ENCODE data around the gene RBMX2. TPM values are rescaled to one million over a fixed set of nuclear protein-coding genes. Genes with fewer than 3 reads are reported as not detected.
"Not testable (repeated sequence)": the region's sequence is repeated elsewhere in the genome, so short reads cannot be mapped to it uniquely, and the experiment has no call there.

Gene RBMX2, protein sequence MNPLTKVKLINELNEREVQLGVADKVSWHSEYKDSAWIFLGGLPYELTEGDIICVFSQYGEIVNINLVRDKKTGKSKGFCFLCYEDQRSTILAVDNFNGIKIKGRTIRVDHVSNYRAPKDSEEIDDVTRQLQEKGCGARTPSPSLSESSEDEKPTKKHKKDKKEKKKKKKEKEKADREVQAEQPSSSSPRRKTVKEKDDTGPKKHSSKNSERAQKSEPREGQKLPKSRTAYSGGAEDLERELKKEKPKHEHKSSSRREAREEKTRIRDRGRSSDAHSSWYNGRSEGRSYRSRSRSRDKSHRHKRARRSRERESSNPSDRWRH
- 10 to 100 TPM; 22.3 to 24.4 TPM for total RNA-seq

DNA sequence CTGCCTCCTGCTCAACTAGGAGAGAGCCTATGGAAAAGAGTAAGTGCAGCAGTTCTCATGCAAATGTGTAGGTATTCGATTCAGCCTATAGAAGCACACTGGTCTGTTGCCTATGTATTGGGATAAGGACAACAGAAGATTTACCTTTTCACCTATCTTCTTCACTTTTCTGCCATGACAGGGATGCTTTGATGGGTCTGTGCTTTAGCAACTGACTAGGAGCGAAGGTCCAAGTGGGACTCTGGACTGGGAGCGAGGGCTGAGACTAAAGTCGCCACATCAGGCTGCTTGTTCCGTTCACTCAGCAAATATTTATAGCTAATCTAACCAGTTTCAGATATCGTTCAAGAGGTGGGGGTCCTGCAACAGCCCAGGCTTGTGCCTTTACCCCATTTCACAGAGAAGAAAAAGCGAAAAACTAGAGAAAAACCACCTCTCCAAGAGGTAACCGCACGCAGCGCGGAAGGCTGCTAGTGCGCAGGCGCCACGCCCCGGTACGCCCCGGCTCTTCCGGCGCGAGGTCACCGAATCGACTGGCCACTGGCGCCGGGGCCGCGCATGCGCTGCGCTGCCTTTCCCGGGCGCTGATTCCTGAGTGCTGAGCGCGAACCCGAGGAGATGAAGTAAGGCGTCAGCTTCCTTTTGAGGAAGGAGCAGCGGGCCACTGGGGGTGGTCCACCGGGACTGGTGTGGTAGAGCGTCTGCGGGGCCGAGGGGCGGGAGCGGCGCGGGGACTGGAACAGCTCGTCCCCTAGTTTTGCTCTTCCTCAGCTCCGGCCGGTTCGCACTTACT is at the start of gene RBMX2:
Gene RBMX2, plus strand, starts transcription at position 573 of the 793 bp plus-strand sequence. Its CDS starts 46 bp downstream, at position 619.
- peaks cover 4 to 21% of the 10 kb centered on the region in 2 donors for H3K4me1 Mint-ChIP-seq (ENCODE audit: low read depth in 2 of 2)
- H3K27me3 Mint-ChIP-seq = peaks cover 26 to 33% of the 10 kb centered on the region in 2 donors
- ATAC-seq = peak; percentile 92 to 95
- H3K4me3 Mint-ChIP-seq = peak within 1 kb of the TSS; percentile 98
- H3K9me3 Mint-ChIP-seq = no peaks in the 10 kb centered on the region
- H3K27ac Mint-ChIP-seq = peak within 1 kb of the TSS; percentile 80 to 90
- DNase-seq (ENCODE audit: low spot score) = peak; percentile 83
- no peaks in the 10 kb centered on the region for H3K36me3 Mint-ChIP-seq

DNA sequence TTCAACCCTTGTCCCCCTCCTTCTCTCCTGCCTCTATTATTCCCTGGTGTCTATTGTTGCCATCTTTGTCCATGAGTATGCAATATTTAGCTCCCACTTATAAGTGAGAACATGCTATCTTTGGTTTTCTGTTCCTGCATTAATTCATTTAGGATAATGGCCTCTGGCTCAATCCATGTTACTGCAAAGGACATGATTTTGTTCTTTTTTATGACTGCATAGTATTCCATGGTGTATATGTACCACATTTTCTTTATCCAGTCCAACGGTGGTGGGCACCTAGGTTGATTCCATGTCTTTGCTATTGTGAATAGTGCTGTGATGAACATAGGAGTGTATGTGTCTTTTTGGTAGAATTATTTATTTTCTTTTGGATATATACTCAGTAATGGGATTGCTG is 49.7 kb upstream of the RBMX2 start:
- not testable (repeated sequence) for DNase-seq (ENCODE audit: low spot score); H3K27ac Mint-ChIP-seq; H3K9me3 Mint-ChIP-seq; H3K4me3 Mint-ChIP-seq; H3K4me1 Mint-ChIP-seq (ENCODE audit: low read depth in 2 of 2); H3K27me3 Mint-ChIP-seq; ATAC-seq; H3K36me3 Mint-ChIP-seq

DNA sequence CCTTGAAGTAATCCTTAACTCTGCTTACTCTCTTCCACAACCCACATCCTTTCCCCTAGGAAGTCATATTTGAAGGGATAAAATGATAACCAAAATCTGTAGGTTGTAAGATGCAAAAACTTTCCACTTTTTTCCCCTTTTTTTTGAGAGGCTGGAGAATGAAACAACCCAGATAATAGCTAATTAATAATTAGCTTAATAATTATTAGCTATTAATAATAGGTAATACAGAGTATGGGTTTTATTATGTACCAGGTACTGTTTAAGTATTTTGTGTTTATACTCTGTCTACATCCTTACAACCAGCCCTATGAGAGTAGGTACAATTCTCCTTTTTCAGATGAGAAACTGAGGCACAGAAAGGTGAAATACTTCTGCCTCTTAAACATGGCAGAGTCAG is 25.7 kb upstream of the RBMX2 start:
- no peaks in the 10 kb centered on the region for H3K36me3 Mint-ChIP-seq
- no peaks in the 10 kb centered on the region for H3K27me3 Mint-ChIP-seq
- ATAC-seq (no peak), DNase-seq (ENCODE audit: low spot score) (no peak)
- no peaks in the 10 kb centered on the region for H3K4me1 Mint-ChIP-seq (ENCODE audit: low read depth in 2 of 2)
- H3K9me3 Mint-ChIP-seq = no peaks in the 10 kb centered on the region
- H3K4me3 Mint-ChIP-seq = no peak overlapping the region
- H3K27ac Mint-ChIP-seq = no peak overlapping the region

DNA sequence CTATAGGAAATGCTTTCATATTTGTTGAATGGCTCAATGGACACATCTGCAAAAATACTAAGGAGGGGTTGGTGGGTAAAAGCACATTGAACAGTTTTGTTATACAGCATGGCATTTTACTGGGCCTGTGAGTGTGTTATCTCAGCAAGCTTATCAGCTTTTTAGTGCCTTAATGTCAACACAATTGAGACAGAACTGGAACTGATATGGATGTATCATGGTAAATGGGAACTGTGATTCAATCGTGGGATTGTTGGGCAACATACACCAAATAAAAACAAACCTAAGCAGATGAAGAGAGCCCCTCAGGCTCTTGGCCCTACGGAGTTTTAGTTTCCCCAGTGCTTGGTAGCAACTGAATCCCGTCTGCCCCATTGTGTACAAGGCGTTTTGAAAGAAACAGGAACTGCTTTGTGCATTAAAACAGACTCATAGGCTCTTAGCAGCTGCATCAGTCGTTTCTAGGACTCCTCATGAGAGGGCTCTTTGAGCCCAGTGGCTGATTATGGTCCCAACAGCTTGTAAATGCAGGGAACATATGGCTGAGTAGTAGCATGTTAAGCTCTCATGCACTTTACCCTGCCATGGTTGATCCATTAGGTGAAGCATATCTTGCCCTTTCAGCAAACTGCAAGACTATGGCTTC is 23.6 kb upstream of the RBMX2 start:
- Mint-ChIP-seq H3K4me1 (ENCODE audit: low read depth in 2 of 2) (no peaks in the 10 kb centered on the region), H3K9me3 (no peaks in the 10 kb centered on the region), H3K36me3 (no peaks in the 10 kb centered on the region), H3K4me3 (no peak overlapping the region), H3K27ac (no peak overlapping the region), H3K27me3 (peaks cover 0 to 7% of the 10 kb centered on the region in 2 donors)
- ATAC-seq (no peak), DNase-seq (ENCODE audit: low spot score) (no peak)

DNA sequence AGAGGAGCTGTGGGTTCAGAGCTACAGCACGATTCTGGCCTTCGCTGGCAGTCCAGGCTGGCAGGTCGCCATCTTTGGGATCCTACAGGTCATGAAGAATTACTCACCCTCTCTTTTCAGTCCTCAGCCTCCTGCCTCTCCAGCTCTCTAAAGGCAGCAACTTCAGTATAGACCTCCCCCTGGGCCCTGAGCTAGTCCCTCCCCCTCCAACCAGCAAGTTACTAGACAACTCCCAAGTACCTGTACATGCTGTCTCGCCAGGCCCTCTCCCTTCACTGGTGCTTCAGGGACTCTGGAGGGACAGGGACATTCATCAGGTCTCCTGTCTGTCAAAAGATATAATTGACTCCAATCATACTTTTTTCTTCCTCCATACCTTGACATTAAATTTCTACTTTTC is 16.3 kb upstream of the RBMX2 start, which contains the start of gene GPR119:
Gene GPR119, minus strand, starts transcription at position 155 of the 400 bp plus-strand sequence. CDS start 227 bp downstream, outside the sequence.
- ATAC-seq (no peak), DNase-seq (ENCODE audit: low spot score) (no peak)
- Mint-ChIP-seq H3K4me3 (no peak within 1 kb of the TSS), H3K36me3 (no peaks in the 10 kb centered on the region), H3K4me1 (ENCODE audit: low read depth in 2 of 2) (no peaks in the 10 kb centered on the region), H3K27me3 (peaks cover 0 to 19% of the 10 kb centered on the region in 2 donors), H3K9me3 (no peaks in the 10 kb centered on the region), H3K27ac (no peak within 1 kb of the TSS)

DNA sequence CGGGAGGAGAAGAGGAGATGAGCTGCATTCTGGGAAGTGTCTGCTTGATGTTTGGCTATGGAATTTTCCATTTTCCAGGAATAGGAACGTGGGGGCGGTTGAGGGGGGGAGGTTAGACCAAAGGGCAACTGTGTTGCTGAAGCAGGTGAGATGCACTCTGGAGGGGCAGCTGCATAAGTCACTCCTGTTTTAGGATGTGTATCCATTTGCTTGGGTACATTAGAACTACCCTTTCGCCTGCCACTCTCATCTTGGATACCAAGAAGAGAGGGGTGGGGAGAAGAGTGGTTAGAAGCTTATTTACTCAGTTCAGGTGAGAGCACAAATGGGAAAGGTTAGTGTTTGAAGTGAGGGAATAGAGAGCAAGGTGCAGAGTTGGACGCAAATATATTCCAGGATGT is 15.4 kb upstream of the RBMX2 start:
- no peaks in the 10 kb centered on the region for H3K9me3 Mint-ChIP-seq
- H3K27me3 Mint-ChIP-seq = peaks cover 0 to 19% of the 10 kb centered on the region in 2 donors
- H3K27ac Mint-ChIP-seq = no peak overlapping the region
- H3K4me1 Mint-ChIP-seq (ENCODE audit: low read depth in 2 of 2) = no peaks in the 10 kb centered on the region
- ATAC-seq = no peak
- no peak for DNase-seq (ENCODE audit: low spot score)
- no peaks in the 10 kb centered on the region for H3K36me3 Mint-ChIP-seq
- H3K4me3 Mint-ChIP-seq = no peak overlapping the region

DNA sequence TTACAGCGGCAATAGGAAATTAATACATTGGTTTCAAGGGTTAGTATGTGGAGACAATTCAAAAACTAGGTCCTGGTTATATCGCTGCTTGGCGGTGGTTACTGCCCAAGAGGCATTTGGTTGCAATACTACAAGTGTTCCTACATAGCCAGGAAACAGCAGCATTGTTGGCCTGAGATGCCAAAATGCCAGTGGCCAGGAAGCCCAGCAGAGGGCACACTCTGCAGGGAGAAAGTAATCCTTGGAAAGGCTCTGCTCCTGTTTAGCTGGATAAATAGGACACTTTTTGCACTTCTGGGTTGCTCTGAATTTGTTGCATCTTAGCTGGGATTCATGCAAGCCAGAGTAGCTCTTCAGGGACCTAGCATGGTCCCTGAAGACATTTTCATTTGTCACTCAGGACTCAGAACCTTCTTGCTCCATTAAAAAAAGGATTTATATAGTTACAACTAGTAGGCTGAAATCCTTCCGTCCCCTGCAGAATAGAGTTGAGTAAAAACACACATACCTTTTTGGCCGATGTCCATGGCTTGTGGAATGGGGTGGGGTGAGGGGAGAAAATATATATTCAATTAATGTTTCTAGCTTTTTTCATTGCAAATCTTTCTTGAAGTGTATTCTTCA is 8.2 kb upstream of the RBMX2 start:
- no peaks in the 10 kb centered on the region for H3K4me1 Mint-ChIP-seq (ENCODE audit: low read depth in 2 of 2)
- DNase-seq (ENCODE audit: low spot score) (no peak), ATAC-seq (no peak)
- H3K27ac Mint-ChIP-seq = no peak overlapping the region
- H3K9me3 Mint-ChIP-seq = no peaks in the 10 kb centered on the region
- no peak overlapping the region for H3K4me3 Mint-ChIP-seq
- H3K36me3 Mint-ChIP-seq = no peaks in the 10 kb centered on the region
- peaks cover 29 to 32% of the 10 kb centered on the region in 2 donors for H3K27me3 Mint-ChIP-seq

DNA sequence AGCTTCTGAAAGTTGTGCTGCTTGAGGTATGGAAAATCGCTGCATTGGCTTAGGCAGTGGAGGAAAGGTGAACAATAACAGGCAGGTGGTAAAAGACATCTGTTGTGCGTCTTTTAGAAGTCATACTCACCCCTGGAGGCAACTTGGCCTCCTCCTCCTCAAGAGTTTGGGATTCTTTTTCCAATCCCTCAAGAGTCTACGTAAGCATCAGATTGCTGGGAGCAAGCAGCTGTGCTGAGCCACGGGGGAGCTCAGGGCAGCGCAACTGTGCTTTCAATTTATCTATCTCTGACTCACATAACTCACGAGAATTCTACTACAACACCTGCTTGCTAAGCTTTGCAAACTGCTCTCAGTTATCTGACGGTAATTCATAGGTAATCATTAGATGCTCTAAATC is 6.4 kb upstream of the RBMX2 start:
- Mint-ChIP-seq H3K4me1 (ENCODE audit: low read depth in 2 of 2) (no peaks in the 10 kb centered on the region), H3K36me3 (no peaks in the 10 kb centered on the region), H3K4me3 (no peak overlapping the region), H3K27me3 (peaks cover 40 to 46% of the 10 kb centered on the region in 2 donors), H3K27ac (no peak overlapping the region), H3K9me3 (no peaks in the 10 kb centered on the region)
- no peak for DNase-seq (ENCODE audit: low spot score)
- no peak for ATAC-seq

DNA sequence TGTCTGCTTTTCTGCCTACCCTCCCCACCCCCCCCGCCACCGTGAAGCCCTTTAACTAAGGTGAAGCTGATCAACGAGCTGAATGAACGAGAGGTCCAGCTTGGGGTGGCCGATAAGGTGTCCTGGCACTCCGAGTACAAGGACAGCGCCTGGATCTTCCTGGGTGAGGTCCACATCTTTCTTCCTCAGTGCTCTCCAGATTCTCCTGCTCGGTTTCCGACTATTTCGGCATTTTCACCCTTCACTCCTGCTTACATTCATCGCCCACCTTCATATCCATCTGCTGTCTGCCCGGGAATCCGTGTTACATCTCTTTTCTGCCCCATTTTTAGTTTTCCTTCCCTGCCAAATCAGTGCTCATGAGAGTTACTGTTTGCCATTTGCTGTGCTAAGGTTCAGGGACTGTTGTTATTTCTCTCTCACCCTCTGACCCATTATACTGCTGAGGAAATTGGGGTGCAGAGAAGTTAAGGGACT is 459 bp downstream of the RBMX2 start:
- peak overlapping the region; percentile 98 for H3K4me3 Mint-ChIP-seq
- no peak for DNase-seq (ENCODE audit: low spot score)
- H3K36me3 Mint-ChIP-seq = no peaks in the 10 kb centered on the region
- peak overlapping the region; percentile 80 to 90 for H3K27ac Mint-ChIP-seq
- H3K9me3 Mint-ChIP-seq = no peaks in the 10 kb centered on the region
- H3K27me3 Mint-ChIP-seq = peaks cover 20 to 27% of the 10 kb centered on the region in 2 donors
- H3K4me1 Mint-ChIP-seq (ENCODE audit: low read depth in 2 of 2) = peaks cover 4 to 21% of the 10 kb centered on the region in 2 donors
- no peak for ATAC-seq

DNA sequence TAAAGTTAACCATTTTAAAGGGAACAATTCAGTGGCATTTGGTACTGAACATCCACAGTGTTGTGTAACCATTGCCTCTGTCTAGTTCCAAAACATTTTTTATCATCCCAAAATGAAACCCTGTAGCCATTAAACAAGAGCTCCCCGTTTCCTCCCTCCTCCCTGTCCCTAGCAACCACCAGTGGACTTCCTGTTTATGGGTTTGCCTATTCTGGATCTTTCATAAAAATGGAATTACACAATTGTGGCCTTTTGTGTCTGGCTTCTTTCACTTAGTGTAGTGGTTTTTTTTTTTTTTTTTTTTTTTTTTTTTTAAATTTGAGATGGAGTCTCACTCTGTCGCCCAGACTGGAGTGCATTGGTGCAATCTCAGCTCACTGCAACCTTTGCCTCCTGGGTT is 11.6 kb downstream of the RBMX2 start:
- no peak overlapping the region for H3K4me3 Mint-ChIP-seq

DNA sequence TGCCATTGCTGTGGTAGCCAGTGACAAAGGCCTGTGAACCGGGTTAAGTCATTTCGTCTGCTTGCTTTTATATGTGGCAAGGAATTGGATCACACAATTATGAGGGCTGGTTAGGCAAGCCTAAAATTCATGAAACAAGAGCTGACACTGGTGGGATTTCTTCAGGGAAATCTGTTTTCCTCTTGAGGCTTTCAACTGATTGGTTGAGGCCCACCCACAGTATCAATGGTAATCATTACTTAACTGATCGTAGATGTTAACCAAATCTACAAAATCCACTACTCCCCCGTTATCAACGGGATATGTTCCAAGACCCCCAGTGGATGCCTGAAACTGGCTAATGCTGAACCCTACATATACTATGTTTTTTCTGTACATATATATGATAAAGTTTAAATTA is 13.0 kb downstream of the RBMX2 start:
- no peaks in the 10 kb centered on the region for H3K4me1 Mint-ChIP-seq (ENCODE audit: low read depth in 2 of 2)
- no peak for ATAC-seq
- no peak overlapping the region for H3K27ac Mint-ChIP-seq
- no peaks in the 10 kb centered on the region for H3K36me3 Mint-ChIP-seq
- no peak for DNase-seq (ENCODE audit: low spot score)
- H3K9me3 Mint-ChIP-seq = no peaks in the 10 kb centered on the region
- H3K27me3 Mint-ChIP-seq = no peaks in the 10 kb centered on the region
- no peak overlapping the region for H3K4me3 Mint-ChIP-seq

More for the DNA sequence above, 11.6 kb downstream of the RBMX2 start:
- ATAC-seq (no peak), DNase-seq (ENCODE audit: low spot score) (no peak)
- Mint-ChIP-seq H3K9me3 (no peaks in the 10 kb centered on the region), H3K4me1 (ENCODE audit: low read depth in 2 of 2) (no peaks in the 10 kb centered on the region), H3K27ac (no peak overlapping the region), H3K36me3 (no peaks in the 10 kb centered on the region), H3K27me3 (no peaks in the 10 kb centered on the region)

DNA sequence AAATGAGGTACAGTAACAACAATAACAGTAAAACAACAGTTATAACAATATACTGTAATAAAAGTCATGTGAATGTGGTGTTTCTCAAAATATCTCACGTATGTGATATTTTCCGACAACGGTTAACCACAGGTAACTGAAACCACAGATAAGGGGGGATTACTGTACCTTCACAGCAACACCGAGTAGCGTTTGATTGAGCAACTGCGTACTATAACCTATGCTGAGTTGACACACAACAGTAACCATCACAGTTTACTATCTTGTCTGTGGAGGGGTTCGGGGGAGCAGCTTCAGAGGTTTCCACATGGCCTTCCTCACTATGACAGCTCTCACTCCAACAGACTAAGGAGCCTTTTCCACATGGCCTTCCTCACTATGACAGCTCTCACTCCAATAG is 13.4 kb downstream of the RBMX2 start:
- Mint-ChIP-seq H3K27ac (no peak overlapping the region), H3K4me3 (no peak overlapping the region), H3K27me3 (no peaks in the 10 kb centered on the region), H3K9me3 (no peaks in the 10 kb centered on the region), H3K4me1 (ENCODE audit: low read depth in 2 of 2) (no peaks in the 10 kb centered on the region), H3K36me3 (no peaks in the 10 kb centered on the region)
- peak; percentile 17 to 54 for ATAC-seq
- DNase-seq (ENCODE audit: low spot score) = no peak

DNA sequence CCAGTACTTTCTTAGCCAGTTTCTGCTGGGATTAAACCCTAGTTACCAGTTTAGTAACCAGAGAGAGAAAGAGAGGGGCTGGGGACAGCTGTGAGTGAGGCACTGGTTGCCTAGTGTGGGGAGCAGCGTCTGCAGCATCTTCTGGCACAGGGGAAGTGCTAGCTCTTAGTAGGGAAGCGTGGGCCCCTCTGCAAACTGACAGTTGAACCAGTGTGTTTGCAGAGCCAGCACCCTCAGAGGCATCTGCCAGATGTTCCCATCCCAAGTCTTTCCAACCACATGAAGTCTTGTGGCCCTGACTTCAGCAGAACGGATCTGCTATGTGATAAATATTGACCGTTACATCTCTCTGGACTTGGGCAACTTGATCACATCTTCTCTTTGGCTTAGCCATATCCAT is 15.0 kb downstream of the RBMX2 start:
- no peaks in the 10 kb centered on the region for H3K9me3 Mint-ChIP-seq
- H3K27me3 Mint-ChIP-seq = no peaks in the 10 kb centered on the region
- H3K4me1 Mint-ChIP-seq (ENCODE audit: low read depth in 2 of 2) = no peaks in the 10 kb centered on the region
- no peak overlapping the region for H3K27ac Mint-ChIP-seq
- ATAC-seq (no peak), DNase-seq (ENCODE audit: low spot score) (no peak)
- no peak overlapping the region for H3K4me3 Mint-ChIP-seq
- no peaks in the 10 kb centered on the region for H3K36me3 Mint-ChIP-seq
